Amniotic stem cell (primary cell): ENCODE data around the gene DCANP1.

ENCODE experiments used
- DNase-seq: peaks from one replicate; lab custom pipeline; 2025; lab: John Stamatoyannopoulos, UW

The DCANP1 gene

GRCh38 chr5:135441350-135441831 lies 5.8 kb downstream of the DCANP1 start:
- DNase-seq = no peak

GRCh38 chr5:135440916-135441315 lies 6.2 kb downstream of the DCANP1 start:
- no peak for DNase-seq

- no peak for DNase-seq
Measured at GRCh38 chr5:135439231-135440205, 7.6 kb downstream of the DCANP1 start.

GRCh38 chr5:135438636-135439221 lies 8.4 kb downstream of the DCANP1 start:
- no peak for DNase-seq

GRCh38 chr5:135437796-135438560 lies 9.2 kb downstream of the DCANP1 start:
- DNase-seq = peak; percentile 69

GRCh38 chr5:135437422-135437795 lies 9.7 kb downstream of the DCANP1 start:
- DNase-seq = no peak

- no peak for DNase-seq
Measured at GRCh38 chr5:135436951-135437418, 10.2 kb downstream of the DCANP1 start.

GRCh38 chr5:135435467-135436330 lies 11.4 kb downstream of the DCANP1 start:
- no peak for DNase-seq

- no peak for DNase-seq
Measured at GRCh38 chr5:135434591-135435466, 12.3 kb downstream of the DCANP1 start.

GRCh38 chr5:135433681-135434426 lies 13.3 kb downstream of the DCANP1 start:
- no peak for DNase-seq

GRCh38 chr5:135432113-135432512 lies 15.0 kb downstream of the DCANP1 start:
- no peak for DNase-seq

GRCh38 chr5:135430135-135430437 lies 17.1 kb downstream of the DCANP1 start:
- DNase-seq = no peak

- no peak for DNase-seq
Measured at GRCh38 chr5:135429301-135430134, 17.6 kb downstream of the DCANP1 start.

- no peak for DNase-seq
Measured at GRCh38 chr5:135428586-135428985, 18.6 kb downstream of the DCANP1 start.

- peak; percentile 49 for DNase-seq
Measured at GRCh38 chr5:135426102-135427082, 20.8 kb downstream of the DCANP1 start.

- no peak for DNase-seq
Measured at GRCh38 chr5:135425641-135426040, 21.5 kb downstream of the DCANP1 start.

- no peak for DNase-seq
Measured at GRCh38 chr5:135423846-135424168, 23.3 kb downstream of the DCANP1 start.
